Measurements from ENCODE around the gene DAPP1.
A peak's percentile ranks its signal among the peaks of the same experiment; 100 is the strongest.
"Not testable (repeated sequence)": the region's sequence is repeated elsewhere in the genome, so short reads cannot be mapped to it uniquely, and the experiment has no call there.

Gene DAPP1

DNA sequence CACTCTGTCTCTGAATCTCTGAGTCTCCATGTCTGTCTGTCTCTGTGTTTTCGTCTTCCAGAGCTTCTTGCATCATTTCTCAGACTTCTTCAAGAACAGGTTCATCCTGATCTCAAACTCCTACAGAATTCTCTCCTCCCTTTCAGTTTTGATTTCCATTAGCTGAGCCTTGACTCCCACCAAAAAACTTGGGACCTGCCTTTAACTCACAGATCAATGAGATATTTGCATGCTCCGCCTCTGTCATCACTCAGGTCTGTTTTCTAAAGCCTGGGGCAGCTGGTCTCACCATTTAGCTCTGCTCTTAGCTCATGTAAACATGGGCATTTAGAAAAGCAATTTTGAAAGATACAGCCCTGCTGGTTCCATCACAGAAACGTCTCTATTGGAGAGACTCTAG lies 8.6 kb downstream of the DAPP1 start:
- FAIRE-seq, result no peak

DNA sequence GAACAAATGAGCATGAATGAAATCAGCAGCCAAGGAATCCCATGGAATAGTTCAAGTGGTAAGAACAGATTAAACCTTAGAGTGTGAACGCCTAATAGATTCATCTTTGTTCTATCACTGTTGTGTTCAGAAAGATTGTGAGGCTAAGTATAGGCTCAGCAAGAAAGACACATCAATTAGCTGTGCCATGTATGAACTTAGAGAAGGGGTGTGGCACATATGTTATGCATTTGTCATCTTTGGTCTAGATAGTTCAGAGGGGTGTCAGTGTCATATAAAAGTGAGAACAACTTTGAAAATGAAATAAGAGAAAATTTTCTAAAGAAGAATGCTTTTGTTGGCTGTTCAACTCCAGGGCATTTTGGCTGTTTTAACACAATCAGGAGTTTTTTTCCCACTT lies 9.4 kb downstream of the DAPP1 start:
- no peak for FAIRE-seq

DNA sequence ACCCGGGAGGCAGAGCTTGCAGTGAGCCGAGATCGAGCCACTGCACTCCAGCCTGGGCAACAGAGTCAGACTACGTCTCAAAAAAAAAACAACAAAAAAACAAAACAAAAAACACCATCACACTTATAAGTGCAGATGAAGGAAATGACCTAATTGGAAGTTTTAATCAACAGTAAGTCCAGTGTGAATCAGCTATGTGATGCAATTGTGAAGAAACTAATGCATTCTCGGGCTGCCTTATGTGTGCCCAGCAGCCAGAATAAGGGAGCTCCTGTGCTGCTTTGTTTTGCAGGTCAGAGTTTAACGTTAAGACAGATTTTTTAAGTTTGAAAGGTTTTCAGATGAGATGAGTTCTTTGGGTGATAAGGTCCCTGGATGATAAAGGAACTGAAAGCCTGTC lies 10.8 kb downstream of the DAPP1 start:
- FAIRE-seq, result no peak

DNA sequence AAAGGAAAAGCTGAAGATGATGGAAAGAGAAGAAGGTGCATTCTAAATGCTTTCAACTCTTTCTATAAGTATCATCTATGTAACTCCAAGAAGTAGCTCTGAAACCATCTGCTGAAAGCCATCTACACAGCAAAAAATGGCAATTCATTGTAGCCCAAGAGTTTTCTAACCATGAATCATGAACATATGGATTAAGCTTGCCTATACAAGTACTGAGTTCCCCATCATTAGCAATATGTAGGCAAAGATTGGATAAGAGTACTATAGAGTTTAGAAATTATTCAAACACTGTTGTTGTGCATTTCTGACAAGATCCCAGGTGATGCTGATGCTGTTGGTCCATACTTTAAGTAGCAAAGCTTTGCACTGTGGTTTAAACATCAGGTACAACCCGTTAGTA lies 11.2 kb downstream of the DAPP1 start:
- no peak for FAIRE-seq

DNA sequence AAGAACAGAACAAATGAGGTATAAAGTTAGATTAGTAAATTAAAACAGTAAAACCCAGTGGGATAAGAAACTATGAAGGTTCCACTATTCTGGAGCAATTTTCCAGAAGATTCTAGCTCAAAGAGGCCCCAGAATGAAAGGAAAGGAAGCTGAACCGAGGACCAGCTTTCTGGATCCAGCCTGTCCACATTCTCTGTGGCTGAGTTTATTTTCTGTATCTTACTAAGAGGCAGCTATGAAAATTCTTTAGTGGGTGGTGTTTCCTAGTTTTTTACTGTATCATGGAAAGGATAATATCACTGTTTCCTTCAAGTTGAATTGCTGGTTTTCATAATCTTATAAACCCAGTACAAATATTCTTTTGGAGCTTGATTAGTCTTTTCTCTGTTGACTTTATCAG lies 11.8 kb downstream of the DAPP1 start:
- FAIRE-seq, result no peak

DNA sequence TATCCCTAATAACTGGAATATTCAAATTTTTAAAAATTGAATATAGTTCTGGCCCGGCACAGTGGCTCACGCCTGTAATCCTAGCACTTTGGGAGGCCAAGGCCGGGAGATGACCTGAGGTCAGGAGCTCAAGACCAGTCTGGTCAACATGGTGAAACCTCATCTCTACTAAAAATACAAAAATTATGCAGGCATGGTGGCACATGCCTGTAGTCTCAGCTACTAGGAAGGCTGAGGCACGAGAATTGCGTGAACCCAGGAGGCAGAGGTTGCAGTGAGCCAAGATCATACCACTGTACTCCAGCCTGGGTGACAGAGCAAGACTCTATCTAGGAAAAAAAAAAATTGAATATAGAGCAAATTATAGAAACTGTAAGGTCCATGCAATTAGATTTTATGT lies 13.4 kb downstream of the DAPP1 start:
- not testable (repeated sequence) for FAIRE-seq

DNA sequence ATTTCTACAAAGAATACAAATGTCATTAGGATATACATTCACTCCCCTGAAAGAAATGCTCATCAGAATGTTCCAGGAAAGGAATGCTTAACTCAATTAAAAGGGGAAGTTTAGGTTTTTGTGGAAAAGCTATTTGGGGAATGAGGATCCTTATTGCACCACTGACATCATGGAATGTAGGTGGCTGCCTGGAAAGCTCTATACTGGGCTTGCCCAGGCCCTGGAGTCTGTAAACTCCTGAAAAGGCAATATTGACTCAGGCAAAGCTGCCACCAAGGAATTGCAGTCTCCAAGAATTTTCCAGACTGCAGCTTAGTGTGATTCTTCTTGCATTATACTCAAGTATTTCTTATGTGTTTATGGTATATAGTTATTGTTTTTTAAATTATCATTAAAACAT lies 15.7 kb downstream of the DAPP1 start:
- FAIRE-seq, result no peak

DNA sequence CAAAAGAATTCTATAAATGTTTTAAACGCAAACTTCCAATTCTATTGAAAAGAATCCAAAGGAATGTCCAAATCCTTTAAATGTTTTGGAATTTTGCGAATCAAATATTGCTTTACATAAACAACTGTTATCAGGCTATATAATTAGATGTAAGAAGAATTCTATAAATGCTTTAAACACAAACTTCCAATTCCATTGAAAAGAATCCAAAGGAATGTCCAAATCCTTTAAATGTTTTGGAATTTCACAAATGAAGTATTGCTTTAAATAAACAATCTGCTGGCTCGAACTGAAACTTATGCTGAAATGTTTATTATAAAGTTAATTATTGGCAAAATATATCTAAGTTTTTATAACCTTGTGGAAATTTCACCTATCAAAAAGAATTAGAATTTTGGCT lies 16.1 kb downstream of the DAPP1 start:
- peak; percentile 21 for FAIRE-seq

DNA sequence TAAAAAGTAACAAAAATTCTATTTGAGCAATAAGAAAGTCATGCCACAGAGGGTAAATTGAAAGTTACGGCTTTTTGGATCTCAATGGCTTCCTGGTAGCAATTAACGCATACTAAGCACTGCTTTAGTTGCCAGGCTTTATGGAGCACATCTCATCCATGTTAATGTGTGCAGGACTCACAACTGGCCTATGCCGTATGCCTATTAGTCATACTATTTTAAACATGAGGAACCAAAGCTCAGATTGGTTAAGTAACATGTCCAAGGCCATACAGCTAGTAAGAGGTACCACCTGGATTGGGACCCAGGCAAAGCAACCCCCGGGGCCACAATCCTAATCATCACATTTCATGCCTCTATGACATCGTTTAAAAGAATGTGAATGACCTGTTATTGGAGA lies 17.1 kb downstream of the DAPP1 start:
- no peak for FAIRE-seq

DNA sequence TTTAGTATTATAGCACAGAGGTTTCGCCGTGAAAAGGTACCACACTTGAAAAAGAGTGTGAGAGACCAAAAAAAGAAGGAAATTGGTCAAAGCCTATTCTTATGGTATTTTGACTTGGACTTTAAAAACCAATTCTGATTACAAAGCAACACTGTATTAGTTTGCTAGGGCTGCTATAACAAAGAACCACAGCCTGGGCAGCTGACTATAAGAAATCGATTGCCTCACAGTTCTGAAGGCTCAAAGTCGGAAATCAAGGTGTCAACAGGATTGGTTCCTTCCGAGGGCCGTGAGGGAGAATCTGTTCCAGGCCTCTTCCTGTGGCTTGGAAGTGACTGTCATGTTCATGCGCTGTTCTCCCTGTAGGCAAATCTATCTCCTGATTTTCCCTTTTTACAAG lies 17.9 kb downstream of the DAPP1 start:
- no peak for FAIRE-seq

DNA sequence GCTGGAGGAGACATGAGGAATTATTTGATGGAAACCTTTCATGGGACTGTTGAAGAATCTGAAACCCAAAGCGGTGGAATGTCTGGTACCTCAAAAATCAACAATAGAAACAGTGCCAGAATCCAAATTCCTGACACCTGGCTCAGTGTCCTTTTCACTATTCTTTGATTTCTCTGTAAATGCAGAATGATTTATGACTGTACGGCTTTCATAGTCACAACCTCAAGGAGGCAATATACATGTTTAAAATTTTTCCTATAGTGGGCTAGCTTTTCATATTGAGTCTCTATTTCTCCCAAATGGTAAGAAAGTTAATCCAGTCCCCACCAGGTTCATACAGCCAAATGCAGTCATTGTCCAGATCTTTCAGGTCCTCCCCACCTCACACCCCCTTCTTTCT lies 19.3 kb downstream of the DAPP1 start:
- no peak for FAIRE-seq

DNA sequence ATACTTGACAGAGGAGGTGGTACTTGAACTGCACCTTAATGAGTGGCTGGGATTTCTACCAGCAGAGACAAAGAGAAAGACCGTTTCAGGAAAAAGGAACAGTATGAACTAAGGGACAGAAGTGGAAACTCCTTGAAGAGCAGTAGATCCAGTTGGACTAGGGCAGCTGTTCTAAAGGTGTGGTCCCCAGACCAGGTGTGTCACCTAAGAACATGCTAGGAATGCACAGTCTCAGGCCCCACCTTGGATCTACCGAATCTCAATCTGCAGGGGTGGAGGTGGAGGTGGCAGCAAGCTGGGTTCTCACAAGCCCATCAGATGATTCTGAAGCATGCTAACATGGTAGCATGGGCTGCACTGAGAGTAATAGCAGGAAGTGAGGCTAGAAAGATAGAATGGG lies 22.3 kb downstream of the DAPP1 start:
- no peak for FAIRE-seq

DNA sequence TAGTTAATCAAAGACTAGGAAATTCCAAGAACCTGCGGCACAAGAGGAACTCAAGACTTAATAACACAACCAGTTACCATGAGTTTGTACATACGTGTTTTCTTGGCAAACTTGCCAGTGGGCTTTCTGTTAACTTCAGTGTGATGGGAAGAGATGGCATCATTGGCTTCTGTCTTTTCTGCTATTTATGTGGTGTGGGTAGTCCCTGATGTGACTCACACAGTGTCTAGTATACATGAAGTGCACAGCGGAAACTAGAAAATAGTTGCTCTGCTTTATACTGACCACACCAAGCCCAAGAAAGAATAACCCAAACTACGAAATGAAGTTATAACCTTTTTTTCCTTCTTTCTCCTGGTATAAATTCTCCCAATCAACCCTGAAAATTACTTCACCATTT lies 24.5 kb downstream of the DAPP1 start:
- FAIRE-seq, result no peak

DNA sequence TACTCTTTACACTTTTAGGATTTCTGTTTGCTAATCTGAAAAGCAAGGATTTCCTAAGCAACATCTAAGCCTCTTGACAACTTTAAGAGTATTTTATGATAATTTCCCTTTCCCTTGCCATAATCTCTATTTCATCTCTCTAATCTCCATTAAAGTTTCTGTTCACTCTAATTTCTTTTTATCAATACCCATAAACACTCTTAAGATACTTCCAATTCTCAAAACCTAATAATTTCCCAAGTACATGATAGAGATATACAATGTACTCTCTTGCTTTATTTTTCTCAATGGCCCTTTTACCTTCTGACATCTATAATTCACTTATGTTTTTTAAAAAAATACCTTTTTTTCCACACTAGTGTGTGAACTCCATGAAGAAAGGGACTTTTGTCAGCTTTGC lies 26.8 kb downstream of the DAPP1 start:
- no peak for FAIRE-seq

DNA sequence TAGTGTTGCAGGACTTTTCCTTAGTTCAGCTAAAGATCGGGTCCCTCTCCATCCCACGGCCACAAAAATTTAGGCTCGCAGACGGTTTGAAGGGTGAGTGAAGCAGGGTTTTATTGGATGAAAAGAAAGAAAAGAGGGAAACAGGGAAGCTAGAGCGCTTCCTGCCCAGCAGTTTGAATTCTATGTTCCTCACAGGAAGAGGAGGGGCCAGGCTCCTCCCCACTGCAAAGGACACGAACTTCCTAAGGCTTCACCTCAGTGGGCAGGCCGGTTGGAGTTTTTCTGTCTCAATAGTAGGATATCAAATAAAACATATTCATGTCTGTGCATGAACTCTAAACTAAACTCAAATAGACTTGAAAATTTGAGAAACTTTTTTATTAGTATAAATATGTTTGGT lies 27.4 kb downstream of the DAPP1 start:
- no peak for FAIRE-seq

DNA sequence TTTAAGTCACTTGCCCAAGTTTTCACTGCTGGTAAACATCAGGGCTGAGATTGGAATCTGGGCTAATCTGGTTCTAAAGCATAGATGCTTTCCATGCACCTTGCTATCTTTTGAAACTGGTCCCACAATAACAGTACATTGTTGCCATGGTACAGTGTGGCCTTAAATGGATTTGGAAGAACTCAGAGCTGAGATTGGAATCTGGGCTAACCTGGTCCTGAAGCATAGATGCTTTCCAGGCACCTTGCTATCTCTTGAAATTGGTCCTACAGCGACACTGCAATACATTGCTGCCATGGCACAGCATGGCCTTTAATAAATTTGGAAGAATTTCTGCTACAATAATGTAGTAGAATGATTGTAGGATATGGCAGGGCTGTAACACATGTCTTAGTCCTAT lies 28.6 kb downstream of the DAPP1 start:
- FAIRE-seq, result no peak

DNA sequence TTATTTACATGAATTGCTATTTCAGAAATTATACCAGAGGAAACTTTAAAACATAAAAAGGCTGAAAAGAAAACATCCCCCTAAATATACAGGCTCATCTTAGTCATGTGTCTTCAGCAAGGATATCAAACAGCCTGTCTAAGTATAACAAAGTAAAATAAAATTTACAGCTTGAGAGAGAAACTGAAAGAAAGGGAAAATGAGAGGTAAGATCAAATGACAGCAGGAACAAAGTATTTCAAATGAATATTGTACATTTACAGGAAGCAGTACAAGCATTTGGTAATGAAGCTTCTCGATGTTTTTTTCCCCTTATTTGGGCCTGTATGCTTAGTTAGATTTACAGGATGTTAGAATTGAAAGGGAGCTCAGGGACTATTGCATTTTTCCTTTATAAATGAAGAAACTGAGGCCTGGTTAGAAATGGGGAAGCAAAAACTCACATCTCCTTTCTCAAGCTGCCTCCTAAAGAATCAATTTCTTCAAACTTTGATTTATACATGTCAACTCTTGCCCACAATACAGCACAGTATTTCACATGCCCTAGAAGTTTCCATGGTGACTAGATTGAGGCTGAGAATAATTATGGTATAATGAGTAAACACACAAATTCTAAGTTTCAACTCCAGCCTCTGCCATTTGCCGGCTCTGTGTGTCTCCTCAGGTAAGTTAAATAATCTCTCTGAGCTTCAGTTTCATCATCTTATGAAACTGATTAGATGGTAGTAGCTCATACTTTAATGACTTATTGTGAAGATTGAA lies 29.3 kb downstream of the DAPP1 start:
- FAIRE-seq, result no peak

DNA sequence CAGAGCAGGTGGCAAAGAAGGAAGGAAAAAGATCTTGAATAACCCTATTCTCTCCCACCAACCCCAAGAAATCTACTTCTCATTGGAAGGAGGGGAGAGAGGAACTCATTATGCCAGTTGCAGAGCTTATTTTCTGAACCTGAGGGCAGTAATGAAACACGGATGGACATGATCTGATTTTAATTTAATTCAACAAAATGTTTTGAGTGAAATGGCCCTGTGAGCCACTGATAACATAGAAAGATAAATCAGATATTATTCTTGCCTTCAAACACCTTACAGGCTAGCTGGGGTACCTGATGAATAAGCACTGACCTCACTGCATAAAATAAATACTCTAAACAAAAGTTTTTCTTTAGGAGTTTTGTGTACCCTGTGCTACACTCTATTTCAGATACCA lies 30.3 kb downstream of the DAPP1 start:
- FAIRE-seq, result no peak

DNA sequence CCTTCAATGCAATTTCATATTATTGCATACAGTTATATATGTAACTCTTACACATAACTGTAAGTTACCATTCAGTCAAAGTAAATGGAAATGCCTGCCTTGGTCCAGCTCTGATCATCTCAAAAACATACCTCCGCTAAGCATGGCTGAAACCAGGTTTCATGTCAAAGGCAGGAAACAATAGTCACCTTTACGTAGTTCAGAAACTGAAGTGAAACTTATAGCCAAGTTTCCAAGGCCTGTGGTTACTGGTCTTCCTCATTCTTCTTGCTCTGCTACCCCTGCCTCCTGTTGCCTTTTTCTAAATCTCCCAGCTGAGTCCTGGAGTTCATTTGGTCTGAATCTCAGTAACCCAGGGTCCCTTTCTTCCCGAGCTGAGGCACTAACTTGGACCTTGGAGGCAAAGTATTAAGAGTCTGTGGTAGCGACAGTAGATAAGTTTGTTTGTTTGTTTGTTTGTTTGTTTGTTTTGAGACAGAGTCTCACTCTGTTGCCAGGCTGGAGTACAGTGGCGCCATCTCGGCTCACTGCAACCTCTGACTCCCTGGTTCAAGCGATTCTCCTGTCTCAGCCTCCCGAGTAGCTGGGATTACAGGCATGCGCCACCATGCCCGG lies 30.8 kb downstream of the DAPP1 start:
- no peak for FAIRE-seq

DNA sequence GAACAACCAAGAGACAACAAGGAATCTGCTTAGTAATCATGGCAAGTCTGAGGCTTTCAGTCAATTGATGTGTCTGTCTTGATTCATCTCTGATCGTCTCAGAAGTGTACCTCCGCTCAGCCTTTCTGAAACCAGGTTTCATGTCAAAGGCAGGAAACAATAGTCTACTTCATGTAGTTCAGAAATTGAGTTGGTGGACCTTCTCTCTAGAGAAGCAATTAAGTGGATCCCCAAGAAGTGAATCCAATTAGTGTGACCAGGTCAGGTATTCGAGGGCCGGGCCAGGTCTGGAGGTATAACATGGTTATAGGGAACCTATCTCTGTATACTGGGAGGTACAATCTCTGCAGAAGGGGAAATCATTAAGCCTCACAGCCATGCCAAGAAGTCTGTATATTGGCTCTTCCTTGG lies 32.0 kb downstream of the DAPP1 start:
- FAIRE-seq, result no peak

DNA sequence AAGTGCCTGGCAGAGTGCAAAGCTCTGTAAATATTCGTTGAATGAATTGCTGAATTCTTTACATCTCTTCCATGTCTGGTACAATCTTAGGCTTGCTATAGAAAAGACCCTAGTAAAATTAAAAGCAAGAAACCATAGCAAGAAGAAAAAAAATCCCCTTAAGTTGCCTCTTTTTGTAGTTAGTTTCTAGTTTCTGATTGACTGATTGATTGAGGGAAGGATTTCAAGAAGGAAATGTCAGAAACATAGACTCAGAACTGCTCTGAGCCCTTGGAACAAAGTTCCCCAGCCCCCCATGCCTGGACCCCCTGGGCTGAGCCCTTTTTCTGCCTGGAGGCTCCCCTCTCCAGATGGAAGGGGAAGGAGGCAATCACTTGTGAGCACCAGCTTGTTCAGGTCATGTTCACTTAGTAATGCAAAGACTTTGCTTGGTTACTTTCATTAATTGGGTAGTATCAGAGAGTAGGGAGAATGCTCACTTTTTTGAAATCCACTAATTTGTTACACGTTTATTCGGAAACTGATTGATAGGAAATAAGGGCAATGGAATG lies 35.6 kb downstream of the DAPP1 start:
- FAIRE-seq, result no peak

DNA sequence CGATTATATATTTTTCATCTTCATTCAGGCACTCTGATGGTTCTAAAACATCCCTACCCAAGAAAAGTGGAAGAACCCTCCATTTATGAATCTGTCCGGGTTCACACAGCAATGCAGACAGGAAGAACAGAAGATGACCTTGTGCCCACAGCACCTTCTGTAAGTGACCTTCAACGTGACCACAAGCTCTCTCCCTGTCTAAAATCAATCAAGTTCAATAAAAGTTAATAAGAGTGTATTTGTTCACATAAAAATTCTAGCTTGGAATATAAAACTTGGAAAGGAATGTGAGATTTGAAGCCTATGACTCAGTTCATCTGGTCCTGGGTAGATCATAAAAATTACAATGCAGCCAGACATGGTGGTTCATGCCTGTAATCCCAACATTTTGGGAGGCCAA lies 36.6 kb downstream of the DAPP1 start:
- FAIRE-seq, result no peak

DNA sequence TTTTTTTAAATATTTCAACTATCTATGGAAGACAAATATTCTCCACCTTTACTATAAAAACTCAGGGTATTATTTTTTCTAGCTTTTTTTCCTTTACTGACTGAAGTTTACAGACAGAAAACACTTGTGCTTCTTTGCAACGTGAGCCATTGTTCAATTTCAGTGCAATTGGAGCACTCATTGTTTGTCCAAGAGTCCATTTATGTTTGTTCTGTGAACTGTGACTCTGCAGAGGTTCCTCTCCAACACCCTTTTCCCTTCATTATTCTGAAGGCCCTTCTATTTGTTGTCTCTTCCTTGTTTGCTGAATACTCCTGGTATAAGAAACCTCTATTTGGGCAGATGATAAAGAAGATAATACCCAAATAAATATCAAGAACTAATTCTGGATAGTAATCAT lies 37.4 kb downstream of the DAPP1 start:
- FAIRE-seq, result no peak

DNA sequence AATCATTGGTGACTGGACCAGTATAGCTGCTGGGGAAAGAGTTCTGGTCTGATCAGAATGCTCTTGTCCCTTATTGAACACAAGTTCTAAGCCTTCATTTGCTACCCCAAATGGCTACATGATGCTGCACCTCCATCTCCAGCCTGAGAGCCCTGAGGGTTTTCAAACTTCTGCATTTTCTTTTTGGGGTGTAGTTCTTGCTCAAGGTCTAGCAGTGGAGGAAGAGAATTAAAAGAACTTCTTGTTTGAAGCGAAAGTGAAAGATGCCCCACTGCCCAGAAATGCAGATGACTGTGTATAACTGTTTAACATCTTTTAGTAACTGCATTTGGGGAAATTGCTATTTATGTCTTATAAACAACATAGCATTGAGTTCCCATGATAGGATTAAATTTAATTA lies 39.1 kb downstream of the DAPP1 start:
- no peak for FAIRE-seq

DNA sequence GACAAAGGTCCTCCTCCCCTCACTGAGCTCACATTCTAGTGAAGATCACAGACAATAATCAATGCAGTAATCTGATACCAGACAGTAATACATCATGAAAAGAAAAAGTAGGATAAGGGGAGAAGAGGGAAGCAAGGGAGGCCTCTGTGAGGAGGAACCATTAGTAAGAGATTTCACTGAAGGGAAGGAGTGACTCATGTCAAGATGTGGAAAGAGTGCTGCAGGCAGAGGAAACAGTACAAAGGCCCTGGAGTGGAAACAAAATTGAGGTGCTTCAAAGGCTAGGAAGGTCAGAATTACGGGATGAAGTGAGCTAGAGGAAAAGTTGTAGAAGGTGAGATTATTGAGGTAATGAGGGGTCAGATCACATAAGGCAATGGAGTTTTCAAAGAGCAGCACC lies 39.5 kb downstream of the DAPP1 start:
- FAIRE-seq, result no peak
